ENCODE data around the gene CORO1C.

DNA sequence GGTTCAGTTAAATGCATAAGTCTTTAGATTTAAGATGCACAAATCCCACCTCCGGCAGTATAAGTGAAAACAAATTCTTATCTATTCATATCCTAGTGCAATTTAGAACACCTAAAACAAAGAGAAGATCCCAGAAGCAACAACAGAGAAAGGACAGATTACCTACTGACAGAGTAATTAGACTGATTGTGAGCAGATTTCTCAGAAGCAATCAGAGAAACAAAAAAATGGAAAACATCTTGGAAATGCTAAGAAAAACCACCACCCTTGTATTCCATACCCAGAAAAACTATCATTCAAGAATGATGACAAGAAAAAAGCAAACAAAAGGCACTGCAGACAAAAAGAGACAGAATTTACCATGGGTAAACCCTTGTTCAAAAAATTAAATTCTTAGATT is 50.0 kb downstream of the CORO1C start:
- TF ChIP-seq, protein P1, sequence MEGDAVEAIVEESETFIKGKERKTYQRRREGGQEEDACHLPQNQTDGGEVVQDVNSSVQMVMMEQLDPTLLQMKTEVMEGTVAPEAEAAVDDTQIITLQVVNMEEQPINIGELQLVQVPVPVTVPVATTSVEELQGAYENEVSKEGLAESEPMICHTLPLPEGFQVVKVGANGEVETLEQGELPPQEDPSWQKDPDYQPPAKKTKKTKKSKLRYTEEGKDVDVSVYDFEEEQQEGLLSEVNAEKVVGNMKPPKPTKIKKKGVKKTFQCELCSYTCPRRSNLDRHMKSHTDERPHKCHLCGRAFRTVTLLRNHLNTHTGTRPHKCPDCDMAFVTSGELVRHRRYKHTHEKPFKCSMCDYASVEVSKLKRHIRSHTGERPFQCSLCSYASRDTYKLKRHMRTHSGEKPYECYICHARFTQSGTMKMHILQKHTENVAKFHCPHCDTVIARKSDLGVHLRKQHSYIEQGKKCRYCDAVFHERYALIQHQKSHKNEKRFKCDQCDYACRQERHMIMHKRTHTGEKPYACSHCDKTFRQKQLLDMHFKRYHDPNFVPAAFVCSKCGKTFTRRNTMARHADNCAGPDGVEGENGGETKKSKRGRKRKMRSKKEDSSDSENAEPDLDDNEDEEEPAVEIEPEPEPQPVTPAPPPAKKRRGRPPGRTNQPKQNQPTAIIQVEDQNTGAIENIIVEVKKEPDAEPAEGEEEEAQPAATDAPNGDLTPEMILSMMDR (IDR thresholded peaks at IDR 0.05), result no peak
- TF ChIP-seq SIN3A (IDR thresholded peaks at IDR 0.05; ENCODE audit: borderline replicate concordance, low read depth, low read length) (no peak), TEAD4 (IDR thresholded peaks at IDR 0.05; ENCODE audit: borderline replicate concordance, insufficient read depth) (no peak), EP300 (IDR thresholded peaks at IDR 0.05; ENCODE audit: borderline replicate concordance in 1 of 2, low read depth in 1 of 2, low read length in 1 of 2) (no peak), CHD2 (IDR thresholded peaks at IDR 0.05; ENCODE audit: low read length, partially characterized antibody) (no peak), TAF1 (IDR thresholded peaks at IDR 0.05; ENCODE audit: borderline replicate concordance, low read depth, low read length) (no peak), EZH2phosphoT487 (IDR thresholded peaks at IDR 0.05; ENCODE audit: borderline replicate concordance, low read depth) (no peak), YY1 (IDR thresholded peaks at IDR 0.05; ENCODE audit: low read depth) (no peak), JUND (IDR thresholded peaks at IDR 0.05) (no peak), MAX (IDR thresholded peaks at IDR 0.05; ENCODE audit: low read depth) (no peak), RAD21 (IDR thresholded peaks at IDR 0.05; ENCODE audit: low read length) (no peak), ELF1 (IDR thresholded peaks at IDR 0.05) (no peak)
